Cerebellar nuclear complex (tissue), 1 donor: Measurements from ENCODE around the gene CSGALNACT2.

ENCODE experiments used
- DNase-seq, 2 experiments: peaks; one replicate each; lab custom pipeline; 2025; lab: John Stamatoyannopoulos, UW

CSGALNACT2 gene

GRCh38 chr10:43202657-43203447, 64.6 kb downstream of the CSGALNACT2 start:
- no peak for DNase-seq

- DNase-seq, result no peak
Measured at GRCh38 chr10:43203448-43204041, 65.3 kb downstream of the CSGALNACT2 start.

- no peak for DNase-seq
Measured at GRCh38 chr10:43204042-43204942, 66.0 kb downstream of the CSGALNACT2 start.

- DNase-seq, result no peak
Measured at GRCh38 chr10:43204943-43205671, 66.9 kb downstream of the CSGALNACT2 start.

GRCh38 chr10:43205681-43206390, 67.6 kb downstream of the CSGALNACT2 start:
- DNase-seq, result no peak

- DNase-seq, result no peak
Measured at GRCh38 chr10:43206391-43207235, 68.4 kb downstream of the CSGALNACT2 start.

- DNase-seq, result no peak
Measured at GRCh38 chr10:43208147-43209073, 70.2 kb downstream of the CSGALNACT2 start.

- no peak for DNase-seq
Measured at GRCh38 chr10:43209074-43209455, 70.8 kb downstream of the CSGALNACT2 start.

- no peak for DNase-seq
Measured at GRCh38 chr10:43209651-43210141, 71.5 kb downstream of the CSGALNACT2 start.

- no peak for DNase-seq
Measured at GRCh38 chr10:43210556-43210955, 72.3 kb downstream of the CSGALNACT2 start.

GRCh38 chr10:43211030-43211429, 72.8 kb downstream of the CSGALNACT2 start:
- DNase-seq, result no peak

- DNase-seq, result no peak
Measured at GRCh38 chr10:43211431-43212042, 73.3 kb downstream of the CSGALNACT2 start.

GRCh38 chr10:43212043-43212721, 73.9 kb downstream of the CSGALNACT2 start:
- DNase-seq, result no peak

- no peak for DNase-seq
Measured at GRCh38 chr10:43214071-43214955, 76.1 kb downstream of the CSGALNACT2 start.

GRCh38 chr10:43214956-43215561, 76.8 kb downstream of the CSGALNACT2 start:
- DNase-seq, result no peak

- no peak for DNase-seq
Measured at GRCh38 chr10:43215758-43216455, 77.7 kb downstream of the CSGALNACT2 start.
